Neural crest cell (in vitro differentiated cells): ENCODE measurements around the gene ITPR1. TPM values are rescaled to one million over a fixed set of nuclear protein-coding genes. Genes with fewer than 3 reads are reported as not detected.

Experiments
- DNase-seq: peaks from one replicate; pipeline ENCODE4 v3.0.0; 2021; ENCODE audit warnings: low read depth, mixed read lengths, low spot score
- H3K27ac Mint-ChIP-seq: one replicate; pipeline ENCODE4 v1.8.0; 2021; ENCODE audit warnings: mild to moderate bottlenecking, mixed read lengths; ENCODE audit not compliant: unreplicated experiment
- H3K27me3 Mint-ChIP-seq: 2 replicates; pipeline ENCODE4 v1.8.0; 2021; ENCODE audit warnings: low read depth, mild to moderate bottlenecking, mixed read lengths
- H3K36me3 Mint-ChIP-seq: 2 replicates; pipeline ENCODE4 v1.8.0; 2021; ENCODE audit warnings: low read depth, mild to moderate bottlenecking, mixed read lengths
- H3K4me1 Mint-ChIP-seq: 2 replicates; pipeline ENCODE4 v1.8.0; 2021; ENCODE audit warnings: mixed read lengths
- H3K4me3 Mint-ChIP-seq: one replicate; pipeline ENCODE4 v1.8.0; 2021; ENCODE audit warnings: mild to moderate bottlenecking, mixed read lengths
- H3K9me3 Mint-ChIP-seq: 2 replicates; pipeline ENCODE4 v1.8.0; 2021; ENCODE audit warnings: mixed read lengths
- CTCF ChIP-seq: fragments of 200-600 bp; sonication (generic); conservative IDR thresholded peaks from 2 replicates; pipeline ENCODE4 v1.5.0; 2021; ENCODE audit warnings: antibody characterized with exemption, mild to moderate bottlenecking
- total RNA-seq: library from RNA; stranded (reverse); gene quantifications from 2 replicates; pipeline ENCODE4 v1.2.1, GENCODE V29; 2021

The ITPR1 gene
- total RNA-seq, 1 donor from 2014 or later: 4.8 TPM

- Mint-ChIP-seq H3K27ac (no peak overlapping the region), H3K9me3 (no peaks in the 10 kb centered on the region)
These were observed 345.5 kb downstream of the ITPR1 start for GRCh38 chr3:4838621-4839022.

GRCh38 chr3:4839278-4839677, 346.1 kb downstream of the ITPR1 start:
- H3K4me1 Mint-ChIP-seq: peaks cover 18% of the 10 kb centered on the region

More at GRCh38 chr3:4838621-4839022, 345.5 kb downstream of the ITPR1 start:
- Mint-ChIP-seq H3K27me3 (no peaks in the 10 kb centered on the region), H3K4me1 (peaks cover 18% of the 10 kb centered on the region), H3K4me3 (no peak overlapping the region), H3K36me3 (no peaks in the 10 kb centered on the region)
- TF ChIP-seq CTCF: no peak
- DNase-seq: no peak

GRCh38 chr3:4841225-4841624, 348.1 kb downstream of the ITPR1 start:
- Mint-ChIP-seq H3K27me3 (no peaks in the 10 kb centered on the region), H3K36me3 (no peaks in the 10 kb centered on the region), H3K9me3 (no peaks in the 10 kb centered on the region), H3K4me3 (no peak overlapping the region), H3K4me1 (peaks cover 6% of the 10 kb centered on the region), H3K27ac (no peak overlapping the region)
- DNase-seq: no peak
- no peak for TF ChIP-seq CTCF

More at GRCh38 chr3:4839278-4839677, 346.1 kb downstream of the ITPR1 start:
- Mint-ChIP-seq H3K27me3 (no peaks in the 10 kb centered on the region), H3K4me3 (no peak overlapping the region), H3K9me3 (no peaks in the 10 kb centered on the region), H3K27ac (no peak overlapping the region), H3K36me3 (no peaks in the 10 kb centered on the region)
- no peak for DNase-seq
- no peak for TF ChIP-seq CTCF

- no peaks in the 10 kb centered on the region for H3K36me3 Mint-ChIP-seq
- H3K4me3 Mint-ChIP-seq: no peak overlapping the region
- no peaks in the 10 kb centered on the region for H3K27me3 Mint-ChIP-seq
These were observed 348.8 kb downstream of the ITPR1 start for GRCh38 chr3:4841776-4842440.

GRCh38 chr3:4843619-4844018, 350.5 kb downstream of the ITPR1 start:
- Mint-ChIP-seq H3K27me3 (no peaks in the 10 kb centered on the region), H3K4me3 (no peak overlapping the region), H3K27ac (no peak overlapping the region), H3K36me3 (no peaks in the 10 kb centered on the region), H3K4me1 (peaks cover 6% of the 10 kb centered on the region), H3K9me3 (no peaks in the 10 kb centered on the region)
- TF ChIP-seq CTCF: no peak
- no peak for DNase-seq

More at GRCh38 chr3:4841776-4842440, 348.8 kb downstream of the ITPR1 start:
- Mint-ChIP-seq H3K27ac (no peak overlapping the region), H3K4me1 (peaks cover 5% of the 10 kb centered on the region), H3K9me3 (no peaks in the 10 kb centered on the region)
- TF ChIP-seq CTCF: no peak
- no peak for DNase-seq
